ENCODE results near the gene CWF19L1. TPM values are rescaled to one million over a fixed set of nuclear protein-coding genes. Genes with fewer than 3 reads are reported as not detected.
"Not testable (repeated sequence)": the region's sequence is repeated elsewhere in the genome, so short reads cannot be mapped to it uniquely, and the experiment has no call there.

The CWF19L1 gene
- polyA plus RNA-seq (ENCODE audit: insufficient read length in 3 of 3) = 10 to 100 TPM; 27.9 to 31.0 (median 29.0) TPM

DNA sequence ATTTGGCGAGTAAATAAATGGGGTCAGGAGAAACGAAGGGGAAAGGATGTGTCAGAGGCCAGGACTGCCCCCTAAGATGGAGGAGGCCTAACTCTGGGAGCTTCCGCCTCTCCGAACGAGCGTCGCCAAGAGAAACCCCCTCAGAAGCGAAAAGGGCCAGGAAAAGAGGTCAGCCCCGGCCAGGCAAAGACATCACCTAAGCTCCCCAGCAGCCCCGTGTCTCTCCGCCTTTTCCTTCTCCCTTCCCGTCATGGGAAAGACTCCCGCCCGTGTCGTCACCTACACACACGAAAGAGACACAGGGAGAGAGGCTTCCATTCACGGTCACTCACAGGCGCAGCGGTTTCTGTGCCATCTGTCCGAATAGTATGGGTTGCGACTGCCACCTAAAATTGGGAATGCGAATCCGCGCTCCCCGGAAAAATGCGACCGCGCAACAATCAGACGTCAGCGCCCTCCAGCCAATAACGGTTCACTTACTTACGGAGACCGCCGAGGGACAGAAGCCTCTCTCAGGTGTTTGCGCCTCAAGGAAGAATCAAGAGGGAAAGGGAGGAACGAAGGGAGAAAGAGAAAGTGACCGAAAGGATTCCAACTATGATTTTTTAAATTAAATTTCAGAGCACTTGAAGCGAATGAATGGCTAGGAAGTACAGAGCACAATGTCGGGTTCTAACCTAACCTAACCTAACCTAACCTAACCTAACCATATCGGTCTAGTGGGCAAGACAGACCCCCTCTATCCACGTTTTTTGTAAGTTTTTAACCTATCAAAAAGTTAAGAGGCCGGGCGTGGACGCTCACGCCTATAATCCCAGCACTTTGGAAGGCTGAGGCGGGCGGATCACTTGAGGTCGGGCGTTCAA lies at the start of gene CWF19L1:
Gene CWF19L1, minus strand, starts transcription at position 400 of the 866 bp plus-strand sequence. Its CDS starts 45 bp downstream, at position 355.
- DNase-seq (ENCODE audit: low read depth in 3 of 3, low spot score in 2 of 3) = peak; percentile 77 to 85 (median 79)

DNA sequence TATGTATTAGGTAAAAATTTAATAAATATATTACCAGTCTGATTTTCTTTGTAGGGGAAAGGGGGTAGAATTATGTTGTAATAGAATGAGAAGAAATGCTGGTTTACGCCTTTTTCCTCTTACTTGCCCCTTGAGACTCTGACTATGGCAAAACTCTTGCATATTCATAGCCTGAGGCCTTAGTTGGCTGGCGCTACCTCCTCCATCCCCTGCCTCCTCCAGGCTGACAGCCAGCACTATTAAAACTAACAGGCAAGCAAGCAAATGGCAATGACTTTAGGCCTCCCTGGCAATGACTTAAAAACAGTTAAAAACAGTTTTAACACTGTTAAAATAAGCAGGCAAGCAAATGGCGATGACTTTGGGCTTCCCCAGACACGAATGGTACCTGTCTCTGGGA lies 48.2 kb upstream of the CWF19L1 start:
- no peak for DNase-seq (ENCODE audit: low read depth in 3 of 3, low spot score in 2 of 3)

DNA sequence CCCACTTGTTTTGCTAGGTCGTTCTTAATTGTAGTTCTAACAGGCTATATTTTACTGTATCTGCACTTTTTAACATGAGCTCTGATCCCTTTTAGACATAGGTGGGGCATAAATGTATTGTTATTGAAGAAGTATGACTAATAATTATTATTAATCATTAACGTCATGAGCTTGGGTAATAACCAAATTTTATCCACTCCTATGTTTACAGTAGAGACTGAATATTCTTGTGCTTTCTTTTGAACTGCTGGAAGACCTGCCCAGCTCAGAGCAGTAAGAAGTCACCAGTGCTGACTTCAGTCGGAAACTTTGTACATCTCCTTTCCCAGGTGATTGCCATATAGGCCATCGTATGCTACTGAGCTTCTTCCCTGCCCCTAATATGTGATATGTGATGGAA lies 43.9 kb upstream of the CWF19L1 start:
- no peak for DNase-seq (ENCODE audit: low read depth in 3 of 3, low spot score in 2 of 3)

DNA sequence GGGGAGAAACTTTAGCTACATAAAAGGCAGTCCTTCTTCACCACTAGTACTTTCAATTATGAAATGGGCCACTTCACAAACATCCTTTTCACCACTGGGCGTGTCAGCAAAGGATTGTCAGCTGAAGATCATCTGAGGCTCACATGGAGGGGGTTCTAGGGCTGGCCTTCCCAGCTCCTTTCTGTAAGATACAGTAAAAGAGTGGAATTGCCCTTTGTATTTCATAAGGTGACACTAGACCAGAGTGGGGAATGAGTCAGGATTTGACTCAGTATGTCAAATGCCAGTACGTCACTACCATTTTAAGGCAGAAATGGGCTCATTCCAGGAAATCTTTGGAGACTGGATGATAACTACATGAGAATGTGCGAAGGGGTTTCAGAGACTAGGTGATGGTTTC lies 40.2 kb upstream of the CWF19L1 start:
- DNase-seq (ENCODE audit: low read depth in 3 of 3, low spot score in 2 of 3) = no peak

DNA sequence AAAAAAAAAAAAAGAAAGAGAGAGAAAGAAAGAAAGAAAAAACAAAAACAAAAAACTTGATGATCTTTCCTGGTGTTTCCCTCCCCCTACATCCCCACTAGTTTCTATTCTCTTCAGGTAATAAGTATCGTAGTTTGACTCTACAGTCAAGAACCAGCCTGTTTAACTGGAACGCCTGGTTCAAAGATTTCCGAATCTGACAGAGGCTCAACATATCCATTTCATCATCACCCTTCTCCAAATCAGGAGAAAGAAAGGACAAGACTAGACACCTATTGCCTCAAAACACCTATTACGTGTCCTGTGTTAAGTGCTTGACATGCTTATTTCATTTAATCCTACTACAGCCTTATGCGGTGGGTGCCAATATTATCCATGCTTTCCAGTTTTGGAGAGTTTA lies 39.4 kb upstream of the CWF19L1 start:
- no peak for DNase-seq (ENCODE audit: low read depth in 3 of 3, low spot score in 2 of 3)

DNA sequence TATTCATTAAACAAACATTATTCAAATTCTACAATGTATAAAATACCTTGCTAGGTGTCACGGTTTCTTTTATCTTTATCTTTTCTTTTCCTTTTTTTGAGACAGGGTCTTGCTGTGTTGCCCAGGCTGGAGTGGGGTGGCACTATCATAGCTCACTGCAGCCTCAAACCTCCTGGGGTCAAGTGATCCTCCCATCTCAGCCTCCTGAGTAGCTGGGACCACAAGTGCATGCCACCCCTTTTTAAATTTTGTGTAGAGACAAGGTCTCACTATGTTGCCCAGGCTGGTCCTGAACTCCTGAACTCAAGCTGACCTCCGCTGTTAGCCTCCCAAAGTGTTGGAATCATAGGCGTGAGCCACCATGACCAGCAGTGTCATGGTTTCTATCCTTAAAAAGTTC lies 37.0 kb upstream of the CWF19L1 start:
- DNase-seq (ENCODE audit: low read depth in 3 of 3, low spot score in 2 of 3) = no peak

DNA sequence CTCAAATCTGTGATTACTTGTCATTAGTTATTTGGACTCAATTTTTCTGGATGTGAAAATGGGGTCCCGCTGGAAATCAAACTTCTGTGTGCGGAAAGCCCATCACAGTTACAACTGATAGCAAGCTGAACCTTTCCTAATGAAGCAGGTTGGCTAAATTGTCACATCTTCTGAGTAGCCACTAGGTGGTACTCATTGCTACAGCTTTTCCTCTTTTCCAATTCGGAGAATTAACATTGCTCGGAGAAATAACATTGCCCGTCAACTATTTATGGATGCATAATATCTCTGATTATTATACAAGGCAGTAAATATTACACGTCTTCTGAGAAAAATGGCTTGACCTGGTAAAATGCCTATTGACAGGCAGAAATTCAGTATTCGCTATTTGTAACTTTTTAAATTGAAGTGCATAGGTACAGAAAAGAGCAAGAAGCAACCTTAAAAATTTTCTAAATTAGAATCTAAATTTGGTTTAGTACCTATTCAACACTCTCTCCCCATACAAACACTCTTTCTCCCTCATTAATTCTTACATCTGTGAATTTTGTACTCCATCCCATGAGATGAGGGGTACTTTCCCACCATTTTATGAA lies 36.4 kb upstream of the CWF19L1 start:
- DNase-seq (ENCODE audit: low read depth in 3 of 3, low spot score in 2 of 3) = no peak

DNA sequence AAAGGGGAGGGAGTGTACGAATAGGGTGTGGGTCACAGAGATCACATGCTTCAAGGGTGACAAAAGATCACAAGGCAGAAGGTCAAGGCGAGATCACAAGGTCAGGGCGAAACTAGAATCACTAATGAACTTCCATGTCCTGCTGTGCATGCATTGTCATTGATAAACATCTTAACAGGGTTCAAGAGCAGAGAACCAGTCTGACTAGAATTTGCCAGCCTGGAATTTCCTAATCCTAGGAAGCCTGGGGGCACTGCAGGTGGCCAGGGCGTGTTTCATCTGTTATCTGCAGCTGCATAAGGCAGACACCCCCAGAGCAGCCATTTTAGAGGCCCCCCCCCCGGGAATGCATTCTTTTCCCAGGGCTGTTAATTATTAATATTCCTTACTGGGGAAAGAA lies 33.7 kb upstream of the CWF19L1 start:
- not testable (repeated sequence) for DNase-seq (ENCODE audit: low read depth in 3 of 3, low spot score in 2 of 3)

DNA sequence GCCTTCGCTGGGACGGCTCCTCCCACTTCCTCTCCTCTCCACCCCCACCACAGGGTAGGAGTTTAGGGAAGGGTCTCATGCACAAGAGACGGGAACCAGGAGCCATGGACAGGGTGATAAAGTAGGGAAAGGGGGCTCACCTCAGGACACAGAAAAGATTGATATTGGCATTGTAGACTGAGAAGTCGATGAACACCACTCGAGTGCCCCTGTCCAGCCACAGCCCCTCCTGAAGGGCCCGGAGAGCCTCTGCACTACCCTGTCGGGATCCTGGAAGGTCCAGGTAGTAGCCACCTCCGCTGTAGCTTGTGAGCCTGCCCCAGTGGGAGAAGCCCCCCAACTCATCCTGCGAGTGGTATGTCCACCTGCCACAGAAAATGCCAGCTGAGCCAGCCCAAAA lies 29.8 kb upstream of the CWF19L1 start:
- no peak for DNase-seq (ENCODE audit: low read depth in 3 of 3, low spot score in 2 of 3)

DNA sequence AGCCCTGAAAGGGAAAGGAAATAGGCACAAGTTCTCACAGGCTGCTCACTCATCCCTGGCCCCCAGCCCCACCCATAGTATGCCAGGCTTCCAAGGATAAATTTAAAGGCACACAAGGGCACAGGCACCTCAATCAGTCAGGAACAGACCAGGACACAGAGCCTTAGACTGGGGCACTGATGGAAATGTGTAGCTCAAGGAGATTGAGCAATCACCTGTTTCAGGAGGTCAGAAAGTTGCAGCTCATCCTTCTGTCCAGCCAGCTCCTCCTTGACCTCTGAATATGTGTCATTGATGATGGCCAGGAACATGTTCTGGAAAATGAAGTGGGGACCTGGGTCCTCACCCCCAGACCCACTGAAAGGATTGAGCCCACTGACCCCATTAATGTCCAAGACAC lies 25.6 kb upstream of the CWF19L1 start:
- no peak for DNase-seq (ENCODE audit: low read depth in 3 of 3, low spot score in 2 of 3)

DNA sequence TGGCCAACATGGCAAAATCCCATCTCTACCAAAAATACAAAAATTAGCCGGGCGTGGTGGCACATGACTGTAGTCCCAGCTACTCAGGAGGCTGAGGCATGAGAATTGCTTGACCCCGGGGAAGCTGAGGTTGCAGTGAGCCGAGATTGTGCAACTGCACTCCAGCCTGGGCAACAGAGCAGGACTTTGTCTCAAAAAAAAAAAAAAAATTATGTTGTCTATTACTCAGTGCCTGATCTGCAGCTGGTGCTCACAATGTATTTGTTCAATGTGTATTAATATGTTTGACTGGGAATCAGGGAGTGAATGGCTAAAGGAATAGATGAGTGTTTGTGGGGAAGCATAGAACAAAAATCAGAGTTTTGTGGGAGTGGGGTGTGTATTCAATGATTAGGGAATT lies 24.9 kb upstream of the CWF19L1 start:
- DNase-seq (ENCODE audit: low read depth in 3 of 3, low spot score in 2 of 3) = not testable (repeated sequence)

DNA sequence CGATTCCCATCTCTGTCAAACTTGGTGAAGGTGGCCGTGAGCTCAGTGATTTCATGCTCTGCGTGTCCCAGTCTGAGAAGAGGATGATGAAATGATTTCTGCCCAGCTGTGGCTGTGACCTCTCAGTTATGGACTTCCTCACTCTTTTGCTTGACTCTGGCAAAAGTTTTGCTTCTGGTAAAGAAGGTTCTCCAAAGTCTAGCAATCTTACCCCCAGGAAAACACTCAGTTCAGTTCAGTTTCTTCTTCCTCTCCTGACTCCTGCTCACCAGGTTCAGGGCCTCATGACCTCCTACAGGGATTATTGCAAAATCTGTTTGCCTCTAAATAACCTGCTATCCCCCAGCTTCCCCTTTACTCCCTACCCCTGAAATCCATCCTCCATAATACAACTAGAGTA lies 23.9 kb upstream of the CWF19L1 start:
- DNase-seq (ENCODE audit: low read depth in 3 of 3, low spot score in 2 of 3) = no peak

DNA sequence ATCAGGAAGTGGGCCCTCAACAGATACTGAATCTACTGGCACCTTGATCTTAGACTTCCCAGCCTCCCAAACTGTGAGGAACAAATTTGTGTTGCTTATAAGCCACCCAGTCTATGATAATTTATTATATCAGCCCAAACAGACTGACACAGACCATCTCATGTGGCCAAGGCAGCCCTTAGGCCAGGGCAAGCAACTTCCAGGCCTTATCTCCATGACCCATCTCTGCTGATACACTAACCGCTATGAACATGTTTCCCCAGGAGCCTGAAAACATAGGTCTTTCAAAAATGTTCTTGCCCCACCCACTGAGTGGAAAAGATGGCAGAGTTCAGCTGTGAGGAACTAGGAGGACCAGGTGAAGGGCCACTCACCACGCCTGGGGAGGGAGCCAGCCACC lies 22.2 kb upstream of the CWF19L1 start:
- no peak for DNase-seq (ENCODE audit: low read depth in 3 of 3, low spot score in 2 of 3)

DNA sequence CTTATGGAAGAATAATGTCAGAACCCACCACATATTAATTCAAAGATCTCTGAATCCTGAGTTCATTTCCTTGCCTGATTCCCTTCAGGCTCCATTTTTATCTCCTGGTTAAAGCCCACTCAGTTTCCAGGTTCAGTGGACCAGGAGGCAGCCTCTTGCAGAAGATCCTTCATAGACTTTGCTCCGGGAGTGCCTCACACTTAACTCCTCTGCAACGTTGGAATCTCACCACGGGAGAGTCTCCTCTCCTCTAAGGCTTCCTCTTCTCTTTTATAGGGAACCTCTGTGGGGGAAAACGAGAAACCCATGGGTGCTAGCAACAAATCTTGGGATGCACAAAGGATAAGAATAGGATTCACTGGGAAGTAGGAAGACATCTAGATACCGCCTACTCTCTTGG lies 20.8 kb upstream of the CWF19L1 start:
- DNase-seq (ENCODE audit: low read depth in 3 of 3, low spot score in 2 of 3) = no peak

DNA sequence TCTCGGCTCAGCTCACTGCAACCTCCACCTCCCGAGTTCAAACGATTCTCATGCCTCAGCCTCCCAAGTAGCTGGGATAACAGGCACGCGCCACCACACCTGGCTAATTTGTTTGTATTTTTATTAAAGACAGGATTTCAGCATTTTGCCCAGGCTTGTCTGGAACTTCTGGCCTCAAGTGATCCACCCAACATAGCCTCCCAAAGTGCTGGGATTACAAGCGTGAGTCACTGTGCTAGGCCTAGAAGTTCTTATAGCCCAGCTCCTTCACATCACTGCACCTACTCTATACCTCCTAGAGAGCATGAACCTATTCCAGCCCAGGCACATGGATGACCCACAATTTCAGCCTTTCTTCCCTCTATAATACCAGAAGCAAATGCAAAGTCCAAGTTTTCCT lies 20.3 kb upstream of the CWF19L1 start:
- DNase-seq (ENCODE audit: low read depth in 3 of 3, low spot score in 2 of 3) = no peak

DNA sequence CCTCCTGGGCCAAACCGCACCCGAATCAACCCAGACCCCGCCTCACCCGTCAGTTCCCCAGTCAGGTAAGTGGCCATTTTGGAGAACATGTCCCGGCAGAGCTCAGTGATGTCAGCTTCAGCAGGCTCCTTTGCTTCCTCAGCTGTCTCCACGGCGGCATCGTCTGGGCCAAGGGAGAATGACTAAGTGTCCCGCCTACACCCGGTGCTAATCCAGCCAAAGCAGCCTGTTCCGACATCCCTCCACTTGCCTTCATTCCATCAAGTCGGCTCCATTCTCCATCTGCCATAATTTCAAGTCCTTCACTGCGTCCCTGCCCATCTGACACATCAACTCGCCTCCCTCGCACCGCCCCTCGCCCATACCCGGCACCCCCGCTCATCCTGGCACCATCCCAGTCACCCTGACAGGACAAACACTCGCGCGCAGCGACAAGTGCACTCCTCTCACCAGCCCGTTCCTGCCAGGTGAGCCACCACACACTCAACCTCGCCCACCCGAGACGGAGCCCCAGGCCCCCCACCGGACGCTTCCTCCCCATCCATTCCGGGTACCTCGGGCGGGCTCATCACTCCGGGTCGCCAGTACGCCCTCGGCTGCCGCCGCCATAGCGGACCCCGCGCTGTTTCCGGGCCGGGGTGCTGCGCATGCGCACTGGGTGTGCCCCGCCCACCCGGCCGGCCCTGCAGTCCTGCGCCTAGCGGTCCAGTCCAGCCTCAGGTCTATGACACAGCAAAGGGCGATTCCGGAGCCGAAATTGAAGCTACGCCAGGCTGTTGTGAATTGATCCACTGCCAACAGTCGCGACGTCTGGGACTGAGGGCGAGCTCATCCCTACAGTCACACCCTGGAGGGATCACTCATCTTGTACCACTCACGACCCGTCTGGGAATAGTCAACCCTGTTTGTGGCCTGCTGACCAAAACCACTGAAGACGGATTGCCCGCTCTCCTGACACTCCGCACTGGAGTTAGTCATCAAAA lies 18.9 kb upstream of the CWF19L1 start, which contains the start of gene BLOC1S2:
Gene BLOC1S2, minus strand, starts transcription at position 630 of the 983 bp plus-strand sequence. Its CDS starts 21 bp downstream, at position 609.
- peak; percentile 60 to 72 (median 66) for DNase-seq (ENCODE audit: low read depth in 3 of 3, low spot score in 2 of 3)

DNA sequence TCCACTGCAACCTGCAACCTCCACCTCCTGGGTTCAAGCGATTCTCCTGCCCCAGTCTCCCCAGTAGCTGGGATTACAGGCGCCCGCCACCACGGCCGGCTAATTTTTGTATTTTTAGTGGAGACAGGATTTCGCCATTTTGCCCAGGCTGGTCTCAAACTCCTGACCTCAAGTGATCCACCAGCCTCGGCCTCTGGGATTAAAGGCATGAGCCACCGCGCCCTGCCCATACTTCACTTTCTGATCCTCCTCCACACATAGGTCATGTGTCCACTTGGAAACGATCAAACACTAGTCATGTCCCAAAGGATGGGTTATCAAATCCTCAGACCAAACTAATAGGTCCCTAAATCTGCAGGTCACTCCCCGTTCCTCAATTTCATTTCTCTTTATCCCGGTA lies 17.9 kb upstream of the CWF19L1 start:
- DNase-seq (ENCODE audit: low read depth in 3 of 3, low spot score in 2 of 3) = not testable (repeated sequence)

DNA sequence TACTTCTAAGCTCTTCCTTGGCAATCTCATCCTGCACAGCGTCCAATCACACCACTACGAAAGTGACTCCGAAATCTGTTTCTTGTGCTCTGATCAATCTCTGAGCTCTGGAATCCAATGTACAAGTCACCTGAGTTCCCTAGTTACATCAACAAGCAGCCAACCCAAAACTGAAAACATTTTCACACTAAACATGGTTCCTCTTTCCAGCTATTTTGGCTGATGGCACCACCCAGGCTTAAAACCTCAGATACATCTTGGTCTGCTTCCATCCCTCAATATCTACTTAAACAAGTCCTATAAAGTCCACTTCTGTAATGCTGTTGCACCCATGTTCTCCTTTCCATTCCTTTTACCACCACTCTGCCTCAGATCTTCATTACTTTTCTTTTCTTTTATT lies 15.5 kb upstream of the CWF19L1 start:
- no peak for DNase-seq (ENCODE audit: low read depth in 3 of 3, low spot score in 2 of 3)

DNA sequence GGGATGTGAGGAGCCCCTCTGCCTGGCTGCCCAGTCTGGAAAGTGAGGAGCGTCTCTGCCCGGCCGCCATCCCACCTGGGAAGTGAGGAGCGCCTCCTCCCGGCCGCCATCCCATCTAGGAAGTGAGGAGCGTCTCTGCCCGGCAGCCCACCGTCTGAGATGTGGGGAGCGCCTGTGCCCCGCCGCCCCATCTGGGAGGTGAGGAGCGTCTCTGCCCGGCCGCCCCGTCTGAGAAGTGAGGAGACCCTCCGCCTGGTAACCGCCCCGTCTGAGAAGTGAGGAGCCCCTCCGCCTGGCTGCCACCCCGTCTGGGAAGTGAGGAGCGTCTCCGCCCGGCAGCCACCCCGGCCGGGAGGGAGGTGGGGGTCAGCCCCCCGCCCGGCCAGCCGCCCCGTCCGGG lies 9.5 kb upstream of the CWF19L1 start:
- DNase-seq (ENCODE audit: low read depth in 3 of 3, low spot score in 2 of 3) = not testable (repeated sequence)

DNA sequence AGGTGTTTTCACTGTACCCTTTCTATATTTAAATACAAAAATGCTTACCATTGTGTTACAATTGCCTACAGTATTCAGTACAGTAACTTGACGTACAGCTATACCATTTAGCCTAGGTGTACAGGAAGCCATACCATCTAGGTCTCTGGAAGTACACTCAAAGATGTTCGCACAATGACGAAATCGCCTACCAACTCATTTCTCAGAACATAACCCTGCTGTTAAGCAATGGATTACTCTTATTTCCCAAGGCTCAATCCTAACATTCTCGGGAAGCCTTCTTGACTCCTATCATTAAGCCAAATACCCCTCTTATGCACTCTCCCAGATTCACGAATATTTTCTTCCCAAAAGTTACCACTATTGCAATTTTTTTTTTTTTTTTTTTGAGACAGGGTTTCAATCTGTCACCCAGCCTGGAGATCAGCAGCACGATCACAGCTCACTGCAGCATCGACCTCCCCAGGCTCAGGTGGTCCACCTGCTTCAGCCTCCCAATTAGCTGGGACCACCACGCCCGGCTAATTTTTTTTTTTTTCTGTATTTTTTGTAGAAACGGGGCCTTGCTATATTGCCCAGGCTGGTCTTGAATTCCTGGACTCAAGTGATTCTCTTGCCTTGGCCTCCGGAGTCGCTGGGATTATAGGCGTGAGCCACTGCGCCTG lies 1.5 kb downstream of the CWF19L1 start:
- DNase-seq (ENCODE audit: low read depth in 3 of 3, low spot score in 2 of 3) = no peak

Measured in right renal cortex interstitium (tissue), 3 donors.